ENCODE data around the gene RNF225. TPM values are rescaled to one million over a fixed set of nuclear protein-coding genes. Genes with fewer than 3 reads are reported as not detected.
A peak's percentile ranks its signal among the peaks of the same experiment; 100 is the strongest.

The RNF225 gene
- total and polyA plus RNA-seq, 9 of the 15 experiments (the other 6 are each of a cell fraction or from before 2014, with no cell fraction given) = 0.33 TPM; not detected in 8

GRCh38 chr19:58400916-58401839 is 5.7 kb downstream of the RNF225 start (continued):
- TF ChIP-seq TCFL5 (CRISPR knock-in tag; conservative IDR thresholded peaks at IDR 0.05) (no peak), STAG1 (CRISPR knock-in tag; IDR thresholded peaks at IDR 0.05; ENCODE audit: borderline replicate concordance) (no peak), ESRRB (CRISPR knock-in tag; IDR thresholded peaks at IDR 0.05; ENCODE audit: borderline replicate concordance) (no peak), RBM17 (IDR thresholded peaks at IDR 0.05; ENCODE audit: borderline replicate concordance, low read depth, low read length) (no peak), SMAD3 (CRISPR knock-in tag; conservative IDR thresholded peaks at IDR 0.05) (no peak), ZNF740 (CRISPR knock-in tag; IDR thresholded peaks at IDR 0.05) (no peak), ZNF740 (tag; IDR thresholded peaks at IDR 0.05) (no peak), SNIP1 (IDR thresholded peaks at IDR 0.05; ENCODE audit: low read depth) (no peak), KHSRP (IDR thresholded peaks at IDR 0.05) (no peak), CCAR2 (IDR thresholded peaks at IDR 0.05; ENCODE audit: low read depth, low read length) (no peak), ZFP91 (CRISPR knock-in tag; IDR thresholded peaks at IDR 0.05) (no peak), MTF1 (CRISPR knock-in tag; IDR thresholded peaks at IDR 0.05; ENCODE audit: borderline replicate concordance) (no peak), E2F6 (IDR thresholded peaks at IDR 0.05; ENCODE audit: borderline replicate concordance in 1 of 2, extremely low read depth in 1 of 2, insufficient read depth in 1 of 2, insufficient read length in 1 of 2, low read depth in 1 of 2, low read length in 1 of 2, poor library complexity in 1 of 2, severe bottlenecking in 1 of 2) (peak; percentile 96 to 99), ZNF263 (CRISPR knock-in tag; IDR thresholded peaks at IDR 0.05; ENCODE audit: borderline replicate concordance) (no peak; the same call in 1 of the 2 replicates), ZNF785 (CRISPR knock-in tag; IDR thresholded peaks at IDR 0.05) (no peak), CSDE1 (IDR thresholded peaks at IDR 0.05) (peak in 1 of 2 experiments; percentile 100; a peak in 2 of 4 replicates), PRDM10 (IDR thresholded peaks at IDR 0.05; ENCODE audit: partially characterized antibody) (peak; percentile 70), E2F1 (CRISPR knock-in tag; IDR thresholded peaks at IDR 0.05) (peak; percentile 93)
